ENCODE measurements around the gene DHRS7.

DHRS7 gene, protein sequence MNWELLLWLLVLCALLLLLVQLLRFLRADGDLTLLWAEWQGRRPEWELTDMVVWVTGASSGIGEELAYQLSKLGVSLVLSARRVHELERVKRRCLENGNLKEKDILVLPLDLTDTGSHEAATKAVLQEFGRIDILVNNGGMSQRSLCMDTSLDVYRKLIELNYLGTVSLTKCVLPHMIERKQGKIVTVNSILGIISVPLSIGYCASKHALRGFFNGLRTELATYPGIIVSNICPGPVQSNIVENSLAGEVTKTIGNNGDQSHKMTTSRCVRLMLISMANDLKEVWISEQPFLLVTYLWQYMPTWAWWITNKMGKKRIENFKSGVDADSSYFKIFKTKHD

DNA sequence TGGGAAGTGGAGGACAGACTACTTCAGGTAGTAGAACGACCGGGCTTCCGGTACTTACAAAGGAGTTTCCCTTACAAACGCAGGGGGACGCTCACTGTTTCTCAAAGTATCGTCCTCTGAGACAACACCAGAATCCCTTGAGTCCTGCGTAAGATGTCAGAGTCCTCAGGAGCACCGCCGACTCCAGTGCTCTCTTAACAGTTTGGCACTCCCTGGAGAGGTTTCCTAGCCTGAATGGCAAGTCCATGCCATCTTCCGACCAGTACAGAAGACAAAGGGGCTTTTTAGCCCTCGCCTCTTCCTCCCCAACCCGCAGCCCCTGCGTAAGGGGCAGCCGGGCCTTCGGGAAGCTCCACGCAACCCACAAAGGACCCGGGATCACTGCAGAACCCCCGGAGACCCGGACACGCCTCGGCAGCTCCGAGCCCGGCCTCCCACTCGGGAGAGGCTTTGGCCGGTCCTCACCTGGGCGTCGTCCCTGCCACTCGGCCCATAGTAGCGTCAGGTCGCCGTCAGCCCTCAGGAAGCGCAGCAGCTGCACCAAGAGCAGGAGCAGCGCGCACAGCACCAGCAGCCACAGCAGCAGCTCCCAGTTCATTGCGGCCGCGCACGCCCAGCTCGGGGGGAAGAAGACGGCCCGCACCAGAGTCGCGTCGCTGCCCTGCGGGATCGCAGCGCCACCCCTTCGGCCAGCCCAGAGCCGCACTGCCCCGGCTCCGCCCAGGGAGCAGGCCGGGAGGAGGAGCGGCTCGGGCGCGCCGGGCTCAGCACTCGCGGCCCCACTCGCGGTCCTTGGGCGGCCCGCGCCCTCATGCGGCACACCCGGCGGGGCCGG is at the start of gene DHRS7:
TSS of gene DHRS7 (minus strand) at position 687 of the 835 bp plus-strand sequence. CDS start at position 598, 89 bp downstream.
- DNase-seq (ENCODE audit: low read depth in 2 of 3, low spot score in 2 of 3) = peak; percentile 38 to 59 (median 54)

DNA sequence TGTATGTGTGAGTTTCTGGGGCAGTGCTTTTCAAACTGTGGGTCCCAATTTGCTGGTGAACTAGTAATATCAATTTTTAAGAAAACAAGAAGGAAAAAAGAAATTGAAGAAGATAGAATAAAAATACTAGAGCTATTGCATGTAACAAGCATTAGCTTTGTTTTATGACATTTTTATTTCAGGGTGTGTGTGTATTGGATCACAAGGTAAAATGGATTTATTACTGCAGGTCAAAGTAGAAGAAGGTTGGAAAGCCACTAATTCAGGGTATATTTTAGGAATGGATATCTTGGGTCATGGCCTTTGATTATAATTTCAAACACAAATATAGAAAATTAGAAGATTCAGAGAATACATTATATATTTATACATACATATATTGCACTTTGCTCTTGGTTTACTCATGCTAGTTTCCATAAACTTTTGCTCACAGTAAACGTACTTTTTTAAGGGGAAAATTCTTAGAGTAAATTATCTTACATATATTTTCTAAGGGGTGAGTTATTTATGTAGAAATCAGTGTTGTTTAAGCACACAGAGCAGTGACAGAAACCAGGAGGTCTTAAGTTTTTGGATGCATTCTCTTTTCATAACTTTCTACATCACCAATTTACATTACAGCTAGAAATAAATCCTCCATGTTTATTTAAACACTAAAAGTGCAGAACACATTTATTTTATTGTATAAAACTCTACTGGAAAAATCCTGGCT is 49.4 kb upstream of the DHRS7 start:
- DNase-seq (ENCODE audit: low read depth in 2 of 3, low spot score in 2 of 3) = no peak

DNA sequence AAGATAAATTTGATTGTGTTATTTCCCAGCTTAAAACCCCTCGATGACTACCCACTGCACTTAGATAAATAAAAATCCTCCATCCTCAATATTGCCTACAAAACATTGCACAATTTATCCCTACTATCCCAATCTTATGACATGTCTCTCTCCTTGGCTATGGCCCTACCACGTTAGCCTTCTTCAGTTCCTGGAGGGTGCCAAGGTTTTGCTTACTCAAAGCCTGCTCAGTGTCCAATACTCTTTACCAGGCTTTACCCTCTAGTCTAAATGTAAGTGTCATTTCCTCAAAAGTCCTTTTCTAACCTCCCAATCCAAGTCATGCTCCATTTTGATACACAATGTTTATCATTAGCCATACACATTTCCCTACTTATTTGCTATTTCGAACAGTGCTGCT is 48.8 kb upstream of the DHRS7 start:
- DNase-seq (ENCODE audit: low read depth in 2 of 3, low spot score in 2 of 3) = no peak

DNA sequence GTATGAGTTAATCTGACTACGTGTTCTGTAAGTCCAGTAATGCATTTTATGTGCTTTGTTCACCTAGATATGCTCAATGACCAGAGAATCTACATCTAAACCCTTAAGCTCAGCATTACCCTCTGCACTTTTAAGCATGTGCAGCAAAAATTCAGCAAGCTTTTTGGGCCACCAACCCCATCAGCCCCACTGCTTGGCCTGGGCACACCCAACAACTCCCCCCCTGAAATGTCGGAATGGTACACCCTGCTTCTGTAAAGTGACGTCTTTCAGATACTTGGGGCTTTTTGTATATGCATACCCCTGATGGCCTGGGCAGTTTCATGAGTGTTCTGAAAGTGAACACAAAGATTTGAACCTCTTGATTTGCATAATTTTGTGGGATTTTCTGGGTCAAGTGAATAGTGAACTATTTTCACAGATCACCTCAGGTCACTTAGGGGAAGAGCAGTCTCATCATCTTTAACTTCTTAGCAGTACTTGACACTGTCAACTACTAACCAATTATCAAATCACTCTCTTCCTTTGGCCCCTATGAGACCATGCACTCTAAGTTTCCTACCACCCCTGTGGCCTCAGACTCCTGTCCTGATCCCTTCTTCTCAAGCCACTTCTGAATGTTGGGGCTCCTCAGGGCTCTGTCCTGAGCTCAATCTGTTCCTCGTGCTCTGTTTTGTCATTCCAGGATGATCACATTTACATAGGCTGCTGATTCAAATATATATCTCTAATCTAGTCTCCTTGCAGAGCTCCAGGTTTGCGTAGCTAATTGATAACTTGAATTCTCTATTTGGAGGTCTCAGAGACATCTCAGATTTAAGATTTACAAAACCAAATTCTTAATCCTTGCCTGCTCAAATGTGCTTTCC is 47.5 kb upstream of the DHRS7 start:
- DNase-seq (ENCODE audit: low read depth in 2 of 3, low spot score in 2 of 3) = no peak

DNA sequence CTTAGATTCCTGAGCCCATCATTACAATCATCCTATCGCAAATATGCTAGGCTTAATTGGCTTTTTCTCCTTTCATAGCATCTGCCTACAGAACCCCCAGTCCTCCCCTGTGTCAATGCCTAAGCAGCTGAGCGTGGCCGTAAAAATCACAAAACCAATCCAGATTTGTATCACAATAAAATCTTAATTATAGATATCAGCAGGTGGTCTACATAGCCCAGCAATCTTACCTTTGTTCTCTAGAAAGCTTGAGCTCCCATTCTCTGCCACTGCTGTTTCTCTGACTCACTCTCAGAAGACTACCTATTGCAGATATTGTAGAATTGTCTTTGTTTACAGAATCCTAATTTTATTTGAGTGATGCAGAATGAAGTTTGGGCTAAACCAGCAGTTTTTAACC is 46.0 kb upstream of the DHRS7 start:
- no peak for DNase-seq (ENCODE audit: low read depth in 2 of 3, low spot score in 2 of 3)

DNA sequence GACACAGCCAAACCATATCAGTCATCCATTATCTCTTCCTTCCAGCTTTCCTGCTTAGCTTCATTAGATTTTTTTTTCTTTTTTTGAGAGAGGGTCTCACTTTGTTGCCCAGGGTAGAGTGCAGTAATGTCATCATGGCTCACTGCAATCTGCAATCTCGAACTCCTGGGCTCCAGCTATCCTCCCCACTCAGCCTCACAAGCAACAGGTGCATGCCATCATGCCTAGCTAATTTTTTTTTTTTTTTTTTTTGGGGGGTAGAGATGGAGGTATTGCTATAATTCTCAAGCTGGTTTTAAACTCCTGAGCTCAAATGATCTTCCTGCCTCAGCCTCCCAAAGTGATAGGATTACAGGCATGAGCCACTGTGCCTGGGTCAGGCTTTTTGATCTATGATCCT is 45.5 kb upstream of the DHRS7 start:
- DNase-seq (ENCODE audit: low read depth in 2 of 3, low spot score in 2 of 3) = no peak

DNA sequence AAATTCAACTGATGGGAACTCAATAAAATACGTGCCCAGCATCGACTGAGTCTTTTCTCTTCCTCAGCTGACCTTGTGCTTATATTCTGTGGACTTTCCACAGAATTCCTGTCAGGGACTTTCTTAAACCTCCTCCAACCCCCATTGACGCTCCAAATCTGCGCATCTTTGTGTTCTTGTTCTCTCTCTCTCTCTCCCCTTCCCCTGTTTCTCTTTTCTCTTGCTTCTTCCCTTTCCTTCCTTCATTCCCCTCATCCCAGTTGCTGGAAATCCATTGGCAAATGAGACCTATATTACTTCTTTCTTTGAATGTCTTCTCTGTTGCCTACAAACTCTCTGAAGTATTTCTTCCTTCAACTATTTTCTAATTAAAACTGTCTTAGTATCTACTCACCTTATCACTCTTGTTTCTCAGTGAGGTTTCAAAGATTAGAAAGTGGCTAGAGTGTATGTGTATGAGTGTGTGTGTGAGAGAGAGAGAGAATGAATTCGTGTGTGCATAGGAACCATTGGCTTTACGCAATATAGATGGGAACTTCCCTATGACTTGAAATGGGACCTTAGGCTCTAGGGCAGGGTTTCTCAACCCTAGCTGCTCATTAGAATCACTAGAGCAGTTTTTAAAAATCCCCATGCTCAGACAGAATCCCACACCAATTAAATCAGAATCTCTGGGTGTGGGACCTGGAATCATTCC is 41.8 kb upstream of the DHRS7 start:
- DNase-seq (ENCODE audit: low read depth in 2 of 3, low spot score in 2 of 3) = no peak

DNA sequence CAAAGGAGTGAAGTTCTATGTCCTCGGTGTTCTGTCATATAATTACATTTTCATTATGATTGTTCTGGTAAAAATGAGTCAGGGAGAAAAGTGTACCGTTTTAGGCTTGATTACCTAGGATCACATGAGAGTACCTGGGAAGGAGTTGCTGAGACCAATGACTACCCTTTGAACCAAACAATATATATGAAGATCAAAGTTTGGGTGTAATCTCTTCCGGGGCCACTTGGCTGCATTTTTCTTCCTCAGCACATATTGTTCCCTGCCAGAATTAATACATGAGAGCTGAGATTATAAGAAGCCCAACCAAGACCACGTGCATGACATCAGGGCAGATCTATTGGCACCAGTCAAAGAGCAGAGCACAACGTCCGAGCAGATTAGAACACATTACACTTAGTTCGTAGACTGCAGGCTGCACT is 41.1 kb upstream of the DHRS7 start:
- no peak for DNase-seq (ENCODE audit: low read depth in 2 of 3, low spot score in 2 of 3)

DNA sequence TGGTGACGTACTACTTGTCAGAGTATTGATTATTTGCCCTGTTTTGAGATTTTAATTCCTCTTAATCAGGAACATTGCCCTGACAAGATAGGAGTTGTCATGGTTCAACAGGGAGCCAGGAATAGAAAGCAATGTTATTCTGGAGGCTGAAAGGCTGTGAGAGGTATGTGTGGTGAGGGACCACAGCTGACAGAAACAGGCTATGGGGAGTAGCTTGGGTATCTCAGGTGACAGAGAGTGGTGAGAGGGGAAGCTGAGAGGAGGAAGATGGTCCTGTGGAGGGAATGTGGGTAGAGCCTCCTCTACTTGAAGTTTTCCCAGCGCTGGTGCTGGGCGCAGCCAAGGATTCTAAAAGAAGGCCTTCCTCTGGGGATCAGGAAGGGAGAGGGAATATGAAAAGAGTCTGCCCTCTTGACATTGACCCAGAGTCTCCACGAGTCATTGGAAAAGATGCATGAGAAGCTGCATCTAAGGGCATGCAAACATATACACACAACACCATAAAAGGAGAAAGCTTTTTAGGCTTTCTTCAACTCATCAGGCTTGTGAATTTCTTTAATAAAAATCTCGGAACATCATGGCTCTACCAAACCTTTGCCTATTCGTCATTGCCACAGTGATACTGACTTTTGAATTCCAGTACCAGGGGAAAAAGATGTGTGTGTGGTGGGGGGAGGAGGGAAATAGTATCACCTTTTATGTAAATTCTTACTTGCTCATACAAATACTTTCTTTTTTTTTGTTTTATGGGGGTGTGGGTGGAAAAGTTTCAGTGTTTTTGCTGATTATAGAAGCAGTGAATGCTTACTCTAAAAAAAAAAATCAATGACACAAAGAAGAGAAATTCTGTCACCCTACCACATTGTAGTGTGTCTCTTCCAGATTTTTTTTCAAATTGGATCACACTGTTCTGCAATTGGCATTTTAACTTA is 39.9 kb upstream of the DHRS7 start:
- no peak for DNase-seq (ENCODE audit: low read depth in 2 of 3, low spot score in 2 of 3)

DNA sequence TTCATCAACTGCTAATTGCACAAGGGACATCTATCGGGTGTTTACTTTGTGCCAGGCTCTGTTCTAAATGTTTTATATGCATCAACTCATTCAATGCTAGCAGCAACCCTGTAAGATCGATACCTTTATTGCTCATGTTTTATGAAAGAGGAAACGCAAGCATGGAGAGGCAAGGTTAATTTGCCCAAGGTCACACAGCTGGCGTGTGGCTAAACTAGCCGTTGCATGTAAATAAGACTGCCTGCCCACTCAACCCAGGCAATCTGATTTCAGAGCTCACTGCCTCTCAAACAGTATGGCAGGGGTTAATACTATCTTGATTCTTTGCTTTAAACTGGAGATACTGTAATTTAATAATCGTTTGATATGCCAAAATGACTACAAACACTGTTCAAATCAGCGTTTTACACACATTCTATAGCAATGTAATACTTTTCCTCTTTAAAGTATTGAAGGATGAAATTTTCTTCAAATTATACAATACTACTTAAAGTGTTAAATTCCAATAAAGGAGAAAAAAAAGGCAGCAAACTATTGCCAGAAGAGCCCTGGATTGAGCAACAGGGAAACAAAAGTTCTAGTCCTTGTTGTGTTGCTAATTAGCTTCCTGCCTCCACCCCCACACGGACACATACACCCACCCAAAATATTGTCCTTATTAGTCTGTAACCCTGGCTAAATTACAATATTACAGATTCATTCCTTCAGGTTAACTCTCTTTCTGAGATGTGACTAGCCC is 39.1 kb upstream of the DHRS7 start:
- DNase-seq (ENCODE audit: low read depth in 2 of 3, low spot score in 2 of 3) = no peak

DNA sequence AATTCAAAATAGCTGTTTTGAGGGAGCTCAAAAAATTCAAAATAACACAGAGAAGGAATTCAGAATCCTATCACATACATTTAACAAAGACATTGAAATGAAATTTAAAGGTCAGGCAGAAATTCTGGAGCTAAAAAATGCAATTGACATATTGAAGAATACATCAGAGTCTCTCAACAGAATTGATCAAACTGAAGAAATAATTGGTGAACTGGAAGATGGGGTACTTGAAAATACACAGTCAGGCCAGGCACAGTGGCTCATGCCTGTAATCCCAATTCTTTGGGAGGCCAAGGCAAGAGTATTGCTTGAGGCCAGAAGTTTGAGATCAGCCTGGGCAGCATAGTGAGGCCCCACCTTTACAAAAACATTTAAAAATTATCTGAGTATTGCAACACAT is 34.1 kb upstream of the DHRS7 start:
- DNase-seq (ENCODE audit: low read depth in 2 of 3, low spot score in 2 of 3) = no peak

DNA sequence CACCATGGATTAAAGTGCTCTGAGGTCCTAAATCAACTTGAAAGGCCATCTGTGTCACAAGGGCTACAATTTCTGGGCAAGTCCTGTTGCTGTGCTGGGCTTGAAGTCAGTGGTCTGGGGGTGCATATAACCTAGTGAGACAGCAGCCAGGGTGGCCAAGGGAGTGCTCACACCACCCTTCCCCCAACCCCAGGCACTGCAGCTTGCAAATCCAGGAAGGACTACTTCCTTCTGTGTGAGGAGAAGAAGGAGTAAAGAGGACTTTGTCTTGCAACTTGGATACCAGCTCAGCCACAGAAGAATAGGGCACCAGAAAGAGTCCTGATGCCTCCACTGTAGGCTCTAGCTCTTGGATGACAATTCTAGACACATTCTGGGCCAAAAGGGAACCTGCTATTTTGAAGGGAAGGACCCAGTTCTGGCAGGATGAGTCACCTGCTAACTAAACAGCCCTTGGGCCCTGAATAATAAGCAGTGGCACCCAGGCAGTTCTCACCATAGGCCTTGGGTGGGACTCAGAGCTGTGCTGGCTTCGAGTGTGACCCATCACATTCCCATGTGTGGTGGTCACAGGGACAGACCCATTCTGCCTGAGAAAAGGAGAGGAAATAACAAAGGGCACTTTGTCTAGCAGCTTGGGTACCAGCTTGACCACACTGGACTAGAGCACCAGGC is 32.6 kb upstream of the DHRS7 start:
- DNase-seq (ENCODE audit: low read depth in 2 of 3, low spot score in 2 of 3) = no peak

DNA sequence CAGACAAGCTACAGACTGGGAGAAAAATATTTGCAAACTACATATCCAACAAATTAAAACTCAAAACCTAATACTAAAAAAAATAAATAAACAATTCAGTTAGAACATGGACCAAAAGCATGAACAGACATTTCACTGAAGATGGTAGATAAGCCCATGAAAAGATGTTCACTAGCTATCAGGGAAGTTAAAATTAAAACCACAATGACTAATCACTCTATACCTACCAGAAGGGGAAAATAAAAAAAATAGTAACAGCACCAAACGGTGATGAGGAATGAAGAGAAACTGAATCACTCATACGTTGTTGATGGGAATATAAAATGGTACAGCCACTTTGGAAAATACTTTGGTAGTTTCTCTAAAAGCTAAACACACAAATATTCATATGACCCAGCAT is 31.1 kb upstream of the DHRS7 start:
- DNase-seq (ENCODE audit: low read depth in 2 of 3, low spot score in 2 of 3) = no peak

DNA sequence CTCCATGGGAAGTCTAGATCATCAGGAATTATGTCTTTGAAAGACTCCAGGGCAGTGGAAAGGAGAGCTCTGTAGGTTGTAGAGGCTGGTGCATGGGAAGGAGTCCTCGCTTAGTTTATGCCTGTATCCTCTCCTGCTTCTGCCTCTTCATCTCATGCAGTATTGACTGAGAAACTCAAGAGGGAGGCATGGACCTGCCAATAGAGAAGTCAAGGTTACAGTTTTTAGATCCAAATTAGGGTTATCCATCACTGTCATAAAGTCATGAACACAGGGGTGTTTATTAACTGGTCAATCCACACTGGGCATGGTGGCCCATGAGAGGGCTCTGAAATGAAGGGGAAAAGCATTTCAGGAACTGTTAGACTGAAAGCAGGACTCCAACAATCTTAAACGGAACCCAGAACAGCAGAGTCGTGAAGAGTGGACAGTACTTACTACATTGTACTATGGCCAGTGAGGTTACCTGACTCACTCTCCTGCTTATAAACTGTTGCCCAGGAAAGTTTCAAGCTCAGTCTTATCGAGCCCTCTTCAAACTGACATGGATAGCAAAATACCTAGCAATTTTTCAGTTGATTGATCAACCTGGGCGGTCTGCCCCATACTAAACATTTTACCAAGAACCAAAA is 30.1 kb upstream of the DHRS7 start:
- DNase-seq (ENCODE audit: low read depth in 2 of 3, low spot score in 2 of 3) = no peak

DNA sequence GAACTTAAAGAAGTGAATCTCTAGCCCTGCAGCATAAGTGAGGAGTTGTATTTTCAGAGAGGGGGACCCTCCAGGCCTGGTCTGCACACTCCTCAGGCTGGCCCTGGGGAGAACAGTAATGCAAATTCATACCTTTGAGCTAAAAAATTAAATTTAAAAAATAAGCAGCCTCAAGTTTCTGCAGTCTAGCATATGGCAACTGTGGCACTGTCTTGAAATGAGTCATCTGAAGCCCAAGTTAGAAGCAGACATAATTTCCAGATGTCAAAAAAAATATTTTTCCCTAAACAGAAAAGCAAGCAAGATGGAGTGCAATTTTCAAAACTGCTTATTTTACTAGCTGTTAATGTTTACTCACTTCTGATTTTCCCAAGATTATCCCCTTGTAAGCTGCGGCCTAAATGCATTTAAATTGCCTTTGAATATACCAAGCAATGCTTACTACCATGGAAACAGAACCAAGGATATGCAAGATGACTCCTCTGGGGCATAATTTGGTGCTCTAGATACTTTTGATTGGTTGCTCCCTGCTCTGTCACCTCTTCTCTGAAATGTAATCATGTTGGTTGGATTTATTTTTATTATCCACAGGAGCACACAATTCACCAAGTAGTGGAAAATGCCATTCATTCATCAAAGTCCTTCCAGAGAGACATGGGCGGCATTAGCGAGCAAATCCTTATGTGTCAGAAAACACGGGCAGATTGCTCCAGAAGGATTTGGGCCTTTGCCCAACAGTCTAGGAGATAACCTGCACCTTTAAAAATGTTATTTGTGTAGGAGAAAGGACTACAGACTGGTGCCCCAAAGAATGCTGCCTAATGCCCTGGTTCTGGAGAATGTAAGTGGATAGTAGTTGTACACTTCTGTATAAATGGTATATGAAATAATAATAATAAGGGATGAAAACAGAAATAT is 25.0 kb upstream of the DHRS7 start:
- no peak for DNase-seq (ENCODE audit: low read depth in 2 of 3, low spot score in 2 of 3)

DNA sequence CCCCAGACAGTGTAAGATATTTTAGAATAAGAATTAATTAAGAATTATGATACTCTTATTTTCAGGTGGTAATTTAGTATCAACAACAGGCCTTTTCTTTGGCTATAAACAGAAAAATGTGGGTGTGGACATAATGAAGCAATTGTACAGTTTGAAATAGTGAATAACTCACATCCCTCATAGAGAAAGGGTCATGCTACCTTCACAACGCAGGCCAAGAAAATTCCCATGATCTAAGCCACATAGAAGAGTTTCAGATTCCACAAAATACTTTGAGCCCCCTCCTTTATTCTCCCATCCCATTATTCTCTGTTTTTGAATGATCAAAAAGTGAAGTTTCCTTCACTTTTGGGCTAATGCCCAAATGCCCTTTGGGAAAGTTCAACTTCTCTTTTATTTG is 23.5 kb upstream of the DHRS7 start:
- no peak for DNase-seq (ENCODE audit: low read depth in 2 of 3, low spot score in 2 of 3)

All from activated CD8-positive, alpha-beta memory T cell treated with anti-CD3 and anti-CD28 coated beads for 48 hours (primary cell).